IMR-90 (cell line): ENCODE results near the gene CAPN5. TPM values are rescaled to one million over a fixed set of nuclear protein-coding genes. Genes with fewer than 3 reads are reported as not detected.

Experiments
- ATAC-seq: fragments of 200-7000 bp; cut with Tn5 transposase; 2 replicates; pipeline ENCODE4 v1.9.1; 2020; ENCODE audit warnings: low read depth, mild to moderate bottlenecking, moderate library complexity
- BruUV-seq: library from RNA; stranded (reverse); fragments of 400-500 nt; replicated peaks from 2 replicates; lab custom pipeline; 2021; lab: Mats Ljungman, UMichigan
- CTCF ChIA-PET: fragments of 300-600 bp; formaldehyde crosslinking; extraction: SDS; loops from one replicate; lab custom pipeline; 2021; ENCODE audit warnings: antibody characterized with exemption; lab: Yijun Ruan, JAX
- POLR2A ChIA-PET: fragments of 300-600 bp; sonication (Branson Sonifier 250); formaldehyde crosslinking; loops from one replicate; lab custom pipeline; 2022; ENCODE audit warnings: antibody characterized with exemption; ENCODE audit not compliant: unreplicated experiment; lab: Charles Lee
- DNase-seq: peaks from one replicate; pipeline ENCODE4 v3.0.0; 2013
- H2AFZ ChIP-seq: replicated peaks from 2 replicates; pipeline ENCODE3; 2013; ENCODE audit warnings: low read length, mild to moderate bottlenecking; ENCODE audit not compliant: poor library complexity
- H2AK5ac ChIP-seq: 2 replicates; pipeline ENCODE4 v1.6.1; 2013; ENCODE audit warnings: low read depth, low read length, inconsistent platforms
- H2AK9ac ChIP-seq: replicated peaks from 2 replicates; pipeline ENCODE3; 2013; ENCODE audit warnings: mild to moderate bottlenecking, low read depth, low read length, moderate library complexity; ENCODE audit not compliant: poor library complexity
- H2BK120ac ChIP-seq: 2 replicates; pipeline ENCODE4 v1.6.1; 2013; ENCODE audit warnings: low read depth, low read length, inconsistent platforms
- H2BK15ac ChIP-seq: 3 replicates; pipeline ENCODE4 v1.6.1; 2013; ENCODE audit warnings: low read depth, low read length, inconsistent platforms
- H2BK20ac ChIP-seq: 2 replicates; pipeline ENCODE4 v1.6.1; 2013; ENCODE audit warnings: low read depth, mild to moderate bottlenecking, inconsistent platforms, low read length, moderate library complexity
- H2BK5ac ChIP-seq: 2 replicates; pipeline ENCODE4 v1.6.1; 2013; ENCODE audit warnings: mild to moderate bottlenecking, low read depth, low read length, inconsistent platforms; ENCODE audit not compliant: poor library complexity, severe bottlenecking
- H3K14ac ChIP-seq: replicated peaks from 2 replicates; pipeline ENCODE4 v1.6.1; 2013; ENCODE audit warnings: low read depth, low read length, inconsistent platforms
- H3K18ac ChIP-seq: 2 replicates; pipeline ENCODE4 v1.6.1; 2013; ENCODE audit warnings: low read depth, low read length, control low read depth
- H3K23ac ChIP-seq: 2 replicates; pipeline ENCODE4 v1.6.1; 2013; ENCODE audit warnings: low read depth, low read length, inconsistent platforms
- H3K27ac ChIP-seq: 2 replicates; pipeline ENCODE4 v1.5.1; 2013; ENCODE audit warnings: mild to moderate bottlenecking, control low read depth, low read length; ENCODE audit not compliant: insufficient read depth
- H3K27me3 ChIP-seq: 2 replicates; pipeline ENCODE4 v1.6.1; 2013; ENCODE audit warnings: low read length; ENCODE audit not compliant: control insufficient read depth, insufficient read depth
- H3K36me3 ChIP-seq: 2 replicates; pipeline ENCODE4 v1.6.1; 2013; ENCODE audit warnings: low read length, mixed read lengths; ENCODE audit not compliant: control insufficient read depth, insufficient read depth
- H3K4ac ChIP-seq: 2 replicates; pipeline ENCODE4 v1.6.1; 2013; ENCODE audit warnings: low read depth, low read length, inconsistent platforms
- H3K4me1 ChIP-seq: 2 replicates; pipeline ENCODE4 v1.6.1; 2013; ENCODE audit warnings: low read length, mixed read lengths; ENCODE audit not compliant: control insufficient read depth, insufficient read depth
- H3K4me2 ChIP-seq: 2 replicates; pipeline ENCODE4 v1.6.1; 2013; ENCODE audit warnings: low read depth, mild to moderate bottlenecking, control low read depth, low read length, moderate library complexity
- H3K4me3 ChIP-seq: 2 replicates; pipeline ENCODE4 v1.5.1; 2013; ENCODE audit warnings: low read depth, mild to moderate bottlenecking, control low read depth, low read length, moderate library complexity; ENCODE audit not compliant: insufficient read depth
- H3K56ac ChIP-seq: 2 replicates; pipeline ENCODE4 v1.6.1; 2013; ENCODE audit warnings: low read length, inconsistent platforms; ENCODE audit not compliant: insufficient read depth; ENCODE audit errors: extremely low read depth
- H3K79me1 ChIP-seq, 2 experiments: 2 replicates each; pipeline ENCODE4 v1.6.1; 2013; ENCODE audit warnings: low read length in 2 of 2, inconsistent platforms in 1 of 2, low read depth in 1 of 2
- H3K9ac ChIP-seq: 2 replicates; pipeline ENCODE4 v1.6.1; 2013; ENCODE audit warnings: low read depth, low read length, control low read depth
- H3K9me1 ChIP-seq: 2 replicates; pipeline ENCODE4 v1.6.1; 2013; ENCODE audit warnings: low read length, inconsistent platforms; ENCODE audit not compliant: insufficient read depth
- H3K9me3 ChIP-seq: 2 replicates; pipeline ENCODE4 v1.6.1; 2013; ENCODE audit warnings: low read length; ENCODE audit not compliant: control insufficient read depth, insufficient read depth
- H4K20me1 ChIP-seq: 2 replicates; pipeline ENCODE4 v1.6.1; 2013; ENCODE audit warnings: low read length, inconsistent platforms; ENCODE audit not compliant: insufficient read depth
- H4K5ac ChIP-seq: 2 replicates; pipeline ENCODE4 v1.6.1; 2013; ENCODE audit warnings: mild to moderate bottlenecking, low read depth, low read length, control low read depth
- H4K8ac ChIP-seq, 2 experiments: 2 replicates each; pipeline ENCODE4 v1.6.1; 2013; ENCODE audit warnings: low read depth in 2 of 2, low read length in 2 of 2, control low read depth in 1 of 2, inconsistent platforms in 1 of 2
- H4K91ac ChIP-seq: 2 replicates; pipeline ENCODE4 v1.6.1; 2013; ENCODE audit warnings: low read depth, low read length, inconsistent platforms; ENCODE audit not compliant: insufficient read depth
- BHLHE40 ChIP-seq: fragments of 150-350 bp; IDR thresholded peaks from 2 replicates; pipeline ENCODE4 v1.6.1; 2016; ENCODE audit warnings: mild to moderate bottlenecking, low read depth, low read length
- CHD1 ChIP-seq: IDR thresholded peaks from 2 replicates; pipeline ENCODE4 v1.6.1; 2012; ENCODE audit warnings: low read depth, low read length, improper control_type of control experiment
- FOS ChIP-seq: fragments of 150-350 bp; IDR thresholded peaks from 2 replicates; pipeline ENCODE4 v1.6.1; 2016; ENCODE audit warnings: low read depth, low read length
- MAFK ChIP-seq: IDR thresholded peaks from 2 replicates; pipeline ENCODE4 v1.6.1; 2012; ENCODE audit warnings: low read depth, low read length, improper control_type of control experiment
- NFE2L2 ChIP-seq: fragments of 150-350 bp; IDR thresholded peaks from 2 replicates; pipeline ENCODE4 v1.6.1; 2016; ENCODE audit warnings: low read depth, mild to moderate bottlenecking, low read length
- POLR2A ChIP-seq: IDR thresholded peaks from 2 replicates; pipeline ENCODE4 v1.6.1; 2012; ENCODE audit warnings: mild to moderate bottlenecking, low read depth, low read length
- RAD21 ChIP-seq: IDR thresholded peaks from 2 replicates; pipeline ENCODE4 v1.6.1; 2012; ENCODE audit warnings: low read length, improper control_type of control experiment
- SMC3 ChIP-seq: fragments of 150-350 bp; IDR thresholded peaks from 2 replicates; pipeline ENCODE4 v1.6.1; 2016; ENCODE audit warnings: low read depth, mild to moderate bottlenecking, antibody characterized with exemption, low read length, moderate library complexity
- WGBS, 2 experiments: methylation state at CpG; one replicate each; pipeline versions ENCODE4 v1.1.5 to v1.1.7; 2013; ENCODE audit warnings: missing lambda C conversion rate in 2 of 2; ENCODE audit not compliant: insufficient read length in 1 of 2; ENCODE audit errors: extremely low coverage in 2 of 2; 5-methylcytosine and 5-hydroxymethylcytosine counted together
- dilution Hi-C: fragments of 300-500 bp; cut with HindIII; formaldehyde crosslinking; loops from one replicate; pipeline ENCODE4 v1.14.3; 2018; ENCODE audit warnings: low sequenced_read_pairs; ENCODE audit not compliant: unreplicated experiment
- in situ Hi-C: fragments of 300-500 bp; cut with MboI; formaldehyde crosslinking; loops from 3 replicates; pipeline ENCODE4 v1.14.3; 2019; ENCODE audit warnings: low sequenced_read_pairs, inconsistent platforms, mixed read lengths
- intact Hi-C: fragments of 100-400 bp; cut with micrococcal nuclease; formaldehyde crosslinking; loops from 2 replicates; pipeline ENCODE4 v1.10.0; 2022
- polyA plus RNA-seq, 3 experiments: library from polyadenylated mRNA; depleted of rRNA; stranded (reverse); fragments of >200 nt; gene quantifications; 2 replicates each; pipeline ENCODE4 v1.2.3, GENCODE V29; 2012; ENCODE audit warnings: low replicate concordance in 1 of 3
- total RNA-seq: library from RNA; depleted of rRNA; stranded (reverse); fragments of >200 nt; gene quantifications from 2 replicates; pipeline ENCODE4 v1.2.3, GENCODE V29; 2012
- TF ChIP-seq, protein P1 (sequence below): conservative IDR thresholded peaks from 2 replicates; pipeline ENCODE4 v1.5.1; 2012; ENCODE audit warnings: mild to moderate bottlenecking, low read depth, low read length, improper control_type of control experiment

The CAPN5 gene
- total and polyA plus RNA-seq, 2 of the 4 experiments (the other 2 are of a cell fraction), result 8.1 to 24.0 TPM

DNA sequence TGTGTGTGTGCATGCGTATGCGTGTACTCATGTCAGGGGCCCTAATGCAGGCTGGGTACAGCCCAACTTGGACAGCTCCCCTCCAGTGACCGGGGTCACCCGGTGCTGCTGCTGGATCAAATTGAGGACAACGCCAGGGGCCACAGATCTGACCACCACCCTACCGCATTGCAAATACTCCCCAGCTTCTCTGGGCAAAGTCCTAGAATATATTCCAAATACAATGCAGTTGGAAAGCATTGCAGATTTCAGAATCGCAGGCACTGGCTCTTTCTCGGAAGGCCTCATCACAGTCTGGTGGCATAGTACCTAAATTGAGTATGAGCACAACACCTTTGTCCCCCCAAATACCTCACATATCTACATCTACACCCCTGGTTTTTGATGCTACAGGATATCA is 104.5 kb downstream of the CAPN5 start:
- Histone ChIP-seq H3K27me3 (peaks cover 40% of the 10 kb centered on the region), H2BK15ac (no peak overlapping the region), H3K4me3 (no peak overlapping the region), H3K18ac (no peak overlapping the region), H3K9me3 (no peaks in the 10 kb centered on the region), H2AK9ac (no peak overlapping the region), H3K56ac (no peak overlapping the region), H2BK120ac (no peak overlapping the region), H2BK5ac (no peak overlapping the region), H3K23ac (no peak overlapping the region), H3K9ac (no peak overlapping the region), H4K5ac (no peak overlapping the region), H2AFZ (no peak overlapping the region), H3K4me2 (no peak overlapping the region), H3K14ac (no peak overlapping the region), H4K20me1 (no peaks in the 10 kb centered on the region), H3K27ac (no peak overlapping the region), H2BK20ac (no peak overlapping the region), H3K9me1 (no peaks in the 10 kb centered on the region), H4K8ac (no peak overlapping the region), H2AK5ac (no peak overlapping the region), H4K91ac (no peak overlapping the region), H3K4me1 (no peaks in the 10 kb centered on the region), H3K79me1 (no peaks in the 10 kb centered on the region), H3K36me3 (no peaks in the 10 kb centered on the region), H3K4ac (no peak overlapping the region)
- dilution Hi-C loops, result no loop called here
- no TSS peak for BruUV-seq
- in situ Hi-C loops, result no loop called here
- intact Hi-C loops, result no loop called here
- DNase-seq (no peak), ATAC-seq (no peak)
- 86% methylated on average over 3 of the region's 8 CpGs; no CpG with 5 or more reads in 1 of the 2 experiments for WGBS, 2 experiments
- ChIA-PET CTCF (no interaction called here), POLR2A (no interaction called here)
- TF ChIP-seq FOS, result no peak
- TF ChIP-seq POLR2A, result no peak
- TF ChIP-seq NFE2L2, result no peak
- TF ChIP-seq RAD21, result no peak
- TF ChIP-seq SMC3, result no peak
- no peak for TF ChIP-seq MAFK
- no peak for TF ChIP-seq BHLHE40
- no peak for TF ChIP-seq CHD1
- TF ChIP-seq, protein P1, sequence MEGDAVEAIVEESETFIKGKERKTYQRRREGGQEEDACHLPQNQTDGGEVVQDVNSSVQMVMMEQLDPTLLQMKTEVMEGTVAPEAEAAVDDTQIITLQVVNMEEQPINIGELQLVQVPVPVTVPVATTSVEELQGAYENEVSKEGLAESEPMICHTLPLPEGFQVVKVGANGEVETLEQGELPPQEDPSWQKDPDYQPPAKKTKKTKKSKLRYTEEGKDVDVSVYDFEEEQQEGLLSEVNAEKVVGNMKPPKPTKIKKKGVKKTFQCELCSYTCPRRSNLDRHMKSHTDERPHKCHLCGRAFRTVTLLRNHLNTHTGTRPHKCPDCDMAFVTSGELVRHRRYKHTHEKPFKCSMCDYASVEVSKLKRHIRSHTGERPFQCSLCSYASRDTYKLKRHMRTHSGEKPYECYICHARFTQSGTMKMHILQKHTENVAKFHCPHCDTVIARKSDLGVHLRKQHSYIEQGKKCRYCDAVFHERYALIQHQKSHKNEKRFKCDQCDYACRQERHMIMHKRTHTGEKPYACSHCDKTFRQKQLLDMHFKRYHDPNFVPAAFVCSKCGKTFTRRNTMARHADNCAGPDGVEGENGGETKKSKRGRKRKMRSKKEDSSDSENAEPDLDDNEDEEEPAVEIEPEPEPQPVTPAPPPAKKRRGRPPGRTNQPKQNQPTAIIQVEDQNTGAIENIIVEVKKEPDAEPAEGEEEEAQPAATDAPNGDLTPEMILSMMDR, result no peak
